RPMI8226 (cell line): ENCODE measurements around the gene ZNF286A.
"Not testable (repeated sequence)": the region's sequence is repeated elsewhere in the genome, so short reads cannot be mapped to it uniquely, and the experiment has no call there.

Experiments used
- DNase-seq: peaks from one replicate; pipeline ENCODE4 v3.0.0-alpha.2; 2015

The ZNF286A gene

GRCh38 chr17:15699413-15699924 lies at the start of gene ZNF286A:
TSS of gene ZNF286A (plus strand) at chr17:15699752. CDS start at chr17:15700330, 578 bp downstream.
- DNase-seq = peak; percentile 99

GRCh38 chr17:15649861-15650421 lies 49.6 kb upstream of the ZNF286A start:
- DNase-seq = no peak

DNA sequence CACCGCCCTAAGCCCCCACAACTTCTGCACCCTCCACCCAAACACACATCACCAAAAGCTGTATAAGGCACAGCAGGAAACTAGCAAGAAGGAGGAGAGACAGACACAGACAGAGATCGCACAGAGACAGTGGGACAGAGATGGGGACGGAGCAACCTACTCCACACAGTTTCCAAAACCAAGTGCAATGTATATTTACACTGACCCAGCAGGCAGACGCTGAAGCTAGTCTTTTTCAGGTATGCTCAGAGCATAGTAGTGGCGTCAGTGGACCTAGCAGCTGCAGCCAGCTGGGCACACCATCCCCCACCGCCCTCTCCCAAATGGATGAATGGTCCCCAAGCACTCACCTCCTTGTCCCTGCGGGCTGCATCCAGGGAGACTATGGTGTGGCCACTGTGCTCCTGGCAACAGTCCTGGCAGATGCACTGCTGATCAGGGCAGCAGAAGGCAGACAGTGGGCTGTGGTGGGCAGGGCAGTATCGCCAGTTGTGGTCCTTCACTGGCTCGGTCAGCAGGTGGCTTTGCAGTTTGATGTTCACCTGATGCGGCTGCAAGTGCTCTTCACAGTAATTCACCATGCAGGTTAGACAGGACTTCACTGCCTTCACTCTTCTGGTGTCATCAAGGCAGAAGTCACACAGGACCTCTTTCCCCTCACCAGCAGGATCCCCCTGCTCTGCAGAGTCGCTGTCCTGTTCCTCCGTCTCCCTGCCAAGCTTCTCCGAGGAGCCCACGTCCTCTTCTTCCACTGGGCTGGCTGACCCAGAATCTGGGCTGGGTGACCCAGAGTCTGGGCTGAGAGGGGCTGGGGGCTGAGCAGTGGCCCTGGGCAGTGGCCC lies 48.6 kb upstream of the ZNF286A start:
- DNase-seq = no peak

- peak; percentile 94 for DNase-seq
These were observed 47.9 kb upstream of the ZNF286A start for GRCh38 chr17:15651583-15652110.

- no peak for DNase-seq
These were observed 46.6 kb upstream of the ZNF286A start for GRCh38 chr17:15652960-15653359.

- not testable (repeated sequence) for DNase-seq
These were observed 45.2 kb upstream of the ZNF286A start for GRCh38 chr17:15654401-15654800.

DNA sequence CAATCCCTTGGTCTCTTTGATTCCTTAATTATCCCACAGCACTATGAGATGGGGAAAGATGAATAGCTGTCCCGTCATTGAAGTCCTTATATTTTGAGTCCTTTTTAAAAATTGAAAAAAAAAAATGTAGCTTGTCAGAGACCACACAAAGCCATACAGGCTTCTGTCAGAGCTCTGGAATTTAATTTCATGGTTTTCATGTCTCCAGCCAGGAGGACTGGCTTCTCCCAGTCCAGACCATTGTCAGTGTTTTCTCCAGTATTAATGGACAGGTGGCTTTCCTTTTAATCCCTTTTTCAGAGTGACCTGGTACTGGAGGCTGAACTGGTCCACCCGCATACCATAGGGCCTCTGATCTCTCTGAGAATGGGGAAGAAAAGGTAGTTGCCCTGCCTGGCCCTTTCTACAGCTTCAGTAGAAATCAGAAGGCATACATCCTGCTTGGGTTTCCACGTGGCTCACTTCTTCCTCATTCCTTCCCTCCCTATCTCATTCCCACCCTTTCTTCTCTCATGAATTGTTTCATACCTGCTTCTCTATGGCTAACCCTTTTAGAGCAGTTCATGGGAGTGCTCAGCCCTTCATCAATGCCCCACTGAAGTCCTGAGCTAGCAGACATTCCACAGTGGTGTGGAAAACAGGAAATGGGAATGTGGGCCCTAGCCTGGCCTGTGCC lies 44.5 kb upstream of the ZNF286A start:
- DNase-seq = no peak

GRCh38 chr17:15657868-15658267 lies 41.7 kb upstream of the ZNF286A start:
- no peak for DNase-seq

GRCh38 chr17:15658296-15658695 lies 41.3 kb upstream of the ZNF286A start:
- DNase-seq = no peak

- no peak for DNase-seq
These were observed 40.3 kb upstream of the ZNF286A start for GRCh38 chr17:15659236-15659635.

- no peak for DNase-seq
These were observed 39.9 kb upstream of the ZNF286A start for GRCh38 chr17:15659663-15660062.

DNA sequence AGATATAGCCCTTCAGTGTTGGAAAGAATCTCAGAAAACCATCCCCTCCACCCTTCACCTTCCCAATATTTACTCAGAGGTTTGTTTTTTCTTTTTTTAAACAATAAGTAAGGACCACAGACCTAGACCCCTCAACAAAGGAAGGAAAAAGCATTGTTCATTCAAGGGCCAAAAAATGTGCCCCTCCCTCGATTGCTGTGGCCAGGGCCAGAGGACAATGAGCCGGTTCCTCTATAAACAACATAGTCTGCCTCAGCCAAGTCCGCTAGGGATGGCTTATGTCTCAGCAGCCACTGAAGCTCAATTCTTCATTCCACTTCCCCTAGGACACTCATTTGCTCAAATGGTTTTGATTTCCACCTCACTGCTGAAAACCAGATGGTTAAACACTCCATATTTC lies 39.5 kb upstream of the ZNF286A start:
- no peak for DNase-seq

DNA sequence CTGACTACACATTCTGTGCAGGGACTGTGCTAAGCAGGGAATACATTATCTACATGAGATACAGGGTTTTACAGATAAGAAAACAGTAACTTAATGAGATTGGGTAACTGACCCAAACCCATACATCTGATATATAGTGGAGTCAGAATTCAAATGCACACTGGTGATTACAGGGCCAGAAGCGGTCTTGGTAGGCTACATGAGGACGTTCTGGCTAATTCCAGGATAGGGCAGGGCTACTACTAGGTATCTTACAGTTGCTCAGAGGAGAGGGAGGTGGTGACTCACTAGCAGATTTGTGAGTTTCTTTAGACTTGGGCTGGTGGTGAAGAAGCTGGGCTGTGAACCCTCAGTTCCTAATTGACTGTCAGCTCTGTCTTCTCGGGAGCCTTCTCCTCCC lies 36.9 kb upstream of the ZNF286A start:
- DNase-seq = no peak

- no peak for DNase-seq
These were observed 36.4 kb upstream of the ZNF286A start for GRCh38 chr17:15663176-15663575.

- no peak for DNase-seq
These were observed 35.9 kb upstream of the ZNF286A start for GRCh38 chr17:15663691-15664090.

DNA sequence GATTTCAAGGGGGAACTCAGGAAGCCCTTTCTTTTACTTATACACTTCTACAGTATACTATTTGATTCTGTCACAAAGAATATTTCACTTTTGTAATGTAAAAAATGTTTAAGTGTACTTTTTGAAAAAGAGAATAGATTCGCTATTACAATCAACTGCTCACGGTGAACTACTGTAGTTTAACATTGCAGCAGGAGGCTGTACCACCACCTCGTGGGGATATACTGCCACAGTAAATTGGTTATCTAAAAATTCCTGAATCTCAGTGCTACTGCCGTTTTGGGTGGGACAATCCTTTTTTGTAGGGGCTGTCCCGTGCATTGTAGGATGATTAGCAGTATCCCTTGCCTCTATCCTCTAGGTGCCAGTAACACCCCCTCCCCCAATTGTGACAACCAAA lies 30.0 kb upstream of the ZNF286A start:
- not testable (repeated sequence) for DNase-seq

- not testable (repeated sequence) for DNase-seq
These were observed 24.9 kb upstream of the ZNF286A start for GRCh38 chr17:15674640-15675039.

DNA sequence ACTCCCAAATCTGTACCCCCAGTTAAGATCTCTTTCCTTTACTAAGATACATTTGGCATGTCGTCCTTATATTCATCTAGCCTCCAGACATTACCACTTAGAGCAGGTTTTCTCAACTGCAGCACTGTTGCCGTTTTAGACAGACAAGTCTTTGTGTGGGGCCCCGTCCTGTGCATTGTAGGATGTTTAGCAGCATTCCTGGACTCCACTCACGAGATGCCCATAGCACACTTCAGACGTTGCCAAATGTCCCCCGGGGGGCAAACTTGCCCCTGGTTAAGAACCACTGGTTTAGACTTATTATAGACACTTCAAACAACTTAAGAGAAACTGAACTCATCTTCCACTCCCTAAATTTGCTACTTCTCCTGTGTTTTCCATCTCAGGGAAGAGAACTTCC lies 23.6 kb upstream of the ZNF286A start:
- DNase-seq = not testable (repeated sequence)

DNA sequence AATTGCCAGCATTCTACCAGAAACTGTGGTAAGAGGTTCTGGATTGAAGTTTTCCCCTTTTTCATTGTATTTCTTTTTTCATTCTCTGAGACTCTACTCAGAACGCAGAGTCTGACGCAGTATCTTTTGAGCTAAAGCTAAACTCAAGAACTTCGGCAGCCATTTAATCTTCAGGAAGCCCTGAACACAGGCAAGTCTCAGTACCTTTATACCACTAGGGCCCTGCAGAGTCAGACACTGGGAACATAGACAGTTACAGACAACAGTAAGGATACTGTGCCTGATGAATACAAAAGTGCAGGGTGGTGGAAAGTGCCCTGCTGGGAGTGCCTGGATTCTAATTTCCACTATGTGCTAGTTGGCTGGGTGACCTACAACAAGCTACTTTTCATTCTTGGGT lies 16.4 kb upstream of the ZNF286A start:
- DNase-seq = not testable (repeated sequence)

DNA sequence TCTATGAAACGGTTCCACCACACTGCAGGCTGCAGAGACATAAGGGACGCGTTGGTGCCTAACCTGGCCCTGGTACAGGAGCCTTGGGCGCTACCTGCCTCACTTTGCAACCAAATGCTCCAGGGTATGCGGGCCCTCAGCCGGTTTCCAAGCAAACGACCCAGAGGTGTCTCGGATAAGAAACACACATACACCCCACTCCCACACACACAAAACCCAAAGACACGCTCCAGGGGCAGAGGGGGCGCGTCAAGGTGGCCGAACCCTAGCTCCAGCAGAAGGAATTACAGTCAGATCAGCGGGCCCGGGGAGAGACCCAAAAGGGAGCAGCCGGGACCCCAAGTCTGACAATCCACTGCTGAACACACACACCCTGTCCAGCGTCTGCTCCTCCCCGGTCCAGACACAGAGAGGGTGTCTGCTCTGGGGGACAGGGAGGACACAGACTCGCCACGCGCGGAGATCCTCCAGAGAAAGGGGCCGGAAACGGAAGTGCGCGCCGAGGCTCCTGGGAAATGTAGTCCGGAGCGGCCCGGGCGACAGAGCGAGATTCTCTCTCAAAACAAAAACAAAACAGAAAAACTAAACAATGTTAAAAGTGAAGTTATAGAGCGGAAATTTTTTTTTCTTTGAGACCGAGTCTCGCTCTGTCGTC lies 15.6 kb upstream of the ZNF286A start, which contains the start of gene TRIM16:
TSS of gene TRIM16 (minus strand) at position 488 of the 655 bp plus-strand sequence. CDS start 32,702 bp downstream, outside the sequence.
- DNase-seq = peak; percentile 87

GRCh38 chr17:15687494-15687893 lies 12.1 kb upstream of the ZNF286A start:
- not testable (repeated sequence) for DNase-seq

DNA sequence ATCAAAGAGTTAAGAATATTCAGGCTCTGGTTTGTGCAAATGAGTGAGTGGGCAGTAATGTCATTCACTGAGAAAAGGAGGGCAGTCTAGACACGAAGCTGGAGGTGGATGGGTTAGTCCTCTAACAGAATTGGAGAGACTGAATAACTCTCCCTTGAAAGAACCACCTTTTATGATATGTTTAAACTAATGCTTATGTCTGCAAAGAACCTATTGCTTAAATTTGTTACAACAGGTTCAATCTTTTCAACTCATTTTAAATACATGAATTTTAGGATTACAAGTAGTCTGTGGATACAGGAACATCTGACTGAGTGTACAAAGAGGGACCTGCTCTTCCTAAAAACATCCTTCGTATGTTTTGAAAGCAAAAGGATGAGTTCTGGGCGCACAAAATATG lies 585 bp upstream of the ZNF286A start:
- DNase-seq = not testable (repeated sequence)

- not testable (repeated sequence) for DNase-seq
These were observed 385 bp downstream of the ZNF286A start for GRCh38 chr17:15699937-15700336.
